Epithelial cell of prostate (primary cell): ENCODE results near the gene TBX4.

Experiments used
- DNase-seq: peaks from one replicate; pipeline ENCODE4 v3.0.0-alpha.2; 2011; ENCODE audit warnings: low read depth, low spot score
- H3K27ac ChIP-seq: fragments of 450-650 bp; 2 replicates; pipeline ENCODE4 v1.5.1; 2017; ENCODE audit warnings: mild to moderate bottlenecking

TBX4 gene

DNA sequence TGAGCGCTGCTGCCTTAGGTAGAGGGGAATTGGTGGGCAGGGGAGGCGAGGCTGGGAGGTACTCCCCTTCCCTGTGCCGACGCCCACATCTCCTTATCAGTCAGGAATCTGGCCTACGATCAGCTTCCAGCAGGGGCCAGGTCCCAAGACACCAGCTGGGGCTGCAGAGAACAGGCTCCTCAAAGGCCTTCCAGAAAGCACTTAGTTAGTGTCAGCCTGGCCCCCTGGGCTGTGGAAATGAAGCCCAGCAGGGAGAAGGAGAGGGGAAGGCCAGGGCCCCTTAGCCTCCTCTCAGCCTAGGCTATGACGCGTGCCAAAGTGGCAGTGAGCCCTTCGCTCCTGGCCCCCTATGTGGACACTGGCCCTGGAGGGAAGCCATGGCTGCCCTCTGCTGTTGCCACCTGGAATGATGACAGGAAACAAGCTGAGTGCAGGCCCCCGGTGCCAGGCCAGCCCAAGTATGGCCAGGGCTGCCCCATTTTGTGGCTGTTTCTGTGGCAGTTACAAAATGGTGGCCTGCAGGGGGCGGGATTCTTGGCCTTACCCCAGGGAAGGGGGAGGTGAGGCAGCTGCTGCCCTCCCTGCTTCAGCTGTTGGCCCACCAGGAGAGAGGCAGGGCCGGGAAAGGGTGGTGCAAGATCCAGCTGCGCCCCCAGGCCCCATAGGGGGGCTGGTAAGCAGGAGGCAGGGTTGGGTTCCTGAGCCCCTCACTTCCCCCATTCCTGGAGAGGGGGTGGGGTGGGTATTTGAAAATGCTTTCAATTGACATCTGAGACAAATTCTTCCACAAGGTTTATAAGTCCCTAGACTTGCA is 11.3 kb downstream of the TBX4 start:
- no peak for DNase-seq
- no peak overlapping the region for H3K27ac ChIP-seq

DNA sequence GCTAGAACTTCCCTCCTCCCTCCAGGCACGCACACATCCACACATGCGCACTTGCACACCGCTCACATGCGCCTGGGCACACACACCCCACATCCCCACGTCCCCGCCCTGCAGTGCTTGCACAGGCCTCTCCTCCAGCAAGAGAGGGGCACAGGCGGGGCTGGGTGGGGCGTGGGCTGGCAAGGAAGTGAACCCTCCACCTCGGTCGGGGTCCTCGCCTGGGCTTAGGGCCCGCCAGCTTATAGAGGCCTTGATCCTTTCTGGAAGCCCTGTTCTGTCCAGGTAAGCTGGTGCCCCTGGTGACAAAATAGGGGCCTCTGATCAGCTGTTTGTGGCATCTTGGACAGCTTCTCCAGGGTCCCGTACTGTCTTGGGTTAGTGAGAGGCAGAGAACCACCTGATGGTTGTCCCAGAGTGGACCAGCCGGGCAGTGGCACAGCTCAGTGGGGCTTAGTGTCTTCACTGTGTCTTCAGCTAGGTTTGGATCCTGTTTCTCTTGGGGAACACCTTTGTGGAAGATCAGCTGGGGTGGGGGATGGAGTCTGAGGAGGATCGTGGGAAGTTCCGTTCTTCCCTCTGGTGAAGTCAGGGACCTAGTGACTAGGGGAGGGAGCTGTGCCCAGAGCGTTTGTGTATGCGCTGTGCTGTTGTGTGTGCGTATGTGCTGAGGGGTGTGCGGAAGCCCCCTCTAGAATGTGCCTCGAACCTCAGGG is 12.1 kb downstream of the TBX4 start:
- no peak overlapping the region for H3K27ac ChIP-seq

DNA sequence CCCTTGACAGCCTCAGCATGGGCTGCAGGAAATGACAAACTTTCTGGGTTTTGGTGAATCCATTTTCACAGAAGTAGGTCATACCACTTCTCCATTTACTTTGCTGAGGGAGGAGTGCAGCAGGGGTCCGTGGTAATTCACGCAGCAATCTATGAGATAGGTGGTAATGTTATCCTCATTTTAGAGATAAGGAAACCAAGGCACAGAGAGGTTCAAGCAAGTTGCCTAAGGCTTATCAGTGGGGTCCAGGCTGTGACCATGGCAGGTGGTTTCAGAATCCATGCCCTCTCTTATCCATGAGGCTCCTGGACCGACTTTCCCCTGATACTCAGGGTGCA is 12.6 kb downstream of the TBX4 start:
- no peak overlapping the region for H3K27ac ChIP-seq
- DNase-seq: no peak

More for the DNA sequence above, 12.1 kb downstream of the TBX4 start:
- DNase-seq: no peak

DNA sequence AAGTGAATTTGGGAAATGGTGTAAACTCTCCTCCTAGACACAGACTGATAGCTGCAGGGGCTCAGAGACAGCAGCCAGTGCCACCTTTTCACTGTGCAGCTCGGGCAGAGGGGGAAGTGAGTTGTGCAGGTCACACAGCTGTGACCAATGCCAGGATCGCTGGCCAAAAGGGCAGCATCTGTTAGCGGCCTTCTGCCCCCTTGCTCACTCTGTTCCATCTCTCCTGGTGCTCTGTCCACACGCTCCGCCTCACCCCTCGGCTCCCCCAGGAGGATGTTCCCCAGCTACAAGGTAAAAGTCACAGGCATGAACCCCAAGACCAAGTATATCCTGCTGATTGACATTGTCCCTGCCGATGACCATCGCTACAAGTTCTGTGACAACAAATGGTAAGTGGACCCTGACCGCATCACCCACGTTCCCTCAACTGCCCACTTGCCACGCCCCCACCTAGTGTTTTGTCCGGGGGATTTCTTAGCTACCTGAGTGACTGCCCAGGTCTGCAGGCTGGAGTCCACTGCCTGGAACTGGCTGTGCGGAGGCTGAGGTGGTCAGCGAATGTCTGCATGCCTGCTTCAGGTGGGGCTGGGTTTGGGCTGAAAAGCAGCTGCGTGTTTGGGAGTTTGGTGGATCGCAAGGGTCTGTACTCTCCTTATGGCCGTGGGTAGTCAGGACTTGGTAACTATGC is 13.5 kb downstream of the TBX4 start:
- H3K27ac ChIP-seq: no peak overlapping the region
- DNase-seq: no peak

DNA sequence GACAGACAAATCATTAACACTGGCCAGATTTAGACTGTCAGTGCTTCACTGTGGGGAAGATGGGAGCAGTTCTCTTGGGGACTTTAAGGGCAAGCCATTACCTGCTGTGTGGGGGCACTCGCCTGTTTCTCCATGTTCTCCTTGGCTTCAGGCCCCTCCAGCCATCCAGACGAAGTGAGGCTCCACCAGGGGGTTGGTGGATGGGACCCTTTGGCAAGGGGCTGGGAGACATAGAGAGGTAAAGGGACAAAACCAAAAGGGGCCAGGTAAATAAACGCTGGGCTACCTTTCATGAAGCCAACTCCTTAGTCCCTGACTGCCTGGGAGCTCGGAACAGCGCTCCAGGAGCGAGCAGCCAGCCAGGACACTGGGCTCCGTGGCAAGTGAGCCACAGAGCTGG is 14.0 kb downstream of the TBX4 start:
- no peak for DNase-seq

DNA sequence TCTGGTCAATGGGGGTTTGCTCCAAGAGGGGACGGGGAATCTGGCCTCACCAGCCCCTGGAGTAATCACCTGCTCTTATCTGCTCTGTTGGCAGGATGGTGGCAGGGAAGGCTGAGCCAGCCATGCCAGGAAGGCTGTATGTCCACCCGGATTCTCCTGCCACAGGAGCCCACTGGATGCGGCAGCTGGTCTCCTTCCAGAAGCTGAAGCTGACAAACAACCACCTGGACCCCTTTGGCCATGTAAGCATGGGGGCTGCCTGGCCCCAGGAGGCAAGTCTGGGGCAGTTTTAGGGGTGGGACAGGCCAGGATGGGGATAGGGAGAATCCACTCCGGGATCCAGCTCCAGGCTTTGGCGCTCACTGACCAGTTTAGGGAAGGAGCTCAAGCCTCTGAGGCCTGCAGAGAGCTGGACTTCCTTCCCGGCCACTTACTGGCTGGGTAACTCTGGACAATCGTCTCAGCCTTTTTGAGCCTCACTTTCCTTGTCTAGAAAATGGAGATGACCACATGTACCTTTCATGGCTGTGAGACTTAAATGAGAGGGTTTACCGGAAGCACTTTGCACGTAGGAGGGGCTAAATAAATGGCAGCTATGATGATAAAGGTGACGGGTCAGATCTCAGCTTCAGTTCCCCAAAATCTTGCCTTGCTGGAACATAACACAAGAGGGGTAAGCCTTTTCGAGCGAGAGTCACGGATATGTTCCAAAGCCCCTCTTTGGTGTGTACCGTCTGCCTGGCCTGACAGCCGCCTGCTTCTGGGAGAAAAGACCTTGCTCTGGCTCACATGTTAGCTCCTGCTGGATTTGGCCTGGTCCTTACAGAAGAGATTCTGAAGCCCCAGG is 15.4 kb downstream of the TBX4 start:
- no peak overlapping the region for H3K27ac ChIP-seq
- no peak for DNase-seq

More for the DNA sequence above, 14.0 kb downstream of the TBX4 start:
- H3K27ac ChIP-seq: no peak overlapping the region

DNA sequence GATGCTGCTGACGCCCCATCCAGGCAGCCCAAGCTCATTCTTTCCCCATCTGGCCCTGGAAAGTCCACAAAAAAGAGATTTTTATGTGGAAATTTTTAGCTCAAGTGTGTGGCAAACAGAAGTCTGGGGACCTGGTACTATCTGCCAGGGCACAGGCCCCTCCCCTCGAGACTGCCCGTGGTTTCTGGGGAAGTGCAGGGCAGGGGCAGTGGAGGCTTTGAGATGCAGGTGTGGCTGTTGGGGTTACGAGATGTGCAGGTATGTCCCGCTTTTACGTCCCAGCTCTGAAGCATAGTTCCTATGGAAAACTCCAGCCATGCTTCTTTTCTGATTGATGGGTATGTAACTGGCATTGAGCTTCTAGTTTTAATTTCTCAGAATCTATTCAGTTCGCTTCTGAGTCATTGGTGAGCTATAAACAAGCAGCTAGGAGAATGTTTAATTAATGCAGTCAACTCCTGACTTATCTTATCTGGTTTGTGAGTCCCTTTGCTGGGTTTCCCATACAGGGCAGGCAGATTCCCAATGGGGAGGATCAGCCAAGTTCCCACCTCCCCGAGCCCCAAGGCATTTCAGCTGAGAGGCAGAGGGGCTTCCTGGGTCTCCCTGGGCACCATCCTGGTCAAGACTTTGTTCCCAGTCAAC is 16.2 kb downstream of the TBX4 start:
- no peak overlapping the region for H3K27ac ChIP-seq
- no peak for DNase-seq

DNA sequence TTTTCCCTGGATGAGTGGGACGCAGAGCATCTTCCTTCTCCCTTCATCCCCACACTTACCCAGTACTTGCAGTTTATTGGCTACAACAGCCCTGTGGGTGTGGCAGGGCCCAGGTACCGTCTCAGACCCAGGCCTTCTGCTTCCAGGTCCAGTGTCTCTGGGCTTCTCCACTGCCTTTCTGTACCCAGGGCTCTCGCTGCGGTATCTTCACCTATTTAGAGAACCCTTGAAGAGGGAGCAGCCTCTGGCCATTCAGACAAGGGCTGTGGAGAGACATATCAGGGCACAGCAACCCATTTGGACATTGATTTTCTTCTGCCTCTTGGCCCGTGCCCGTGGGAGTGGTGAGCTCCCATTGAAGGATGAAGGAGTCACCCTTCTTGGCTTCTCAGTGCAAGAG is 17.3 kb downstream of the TBX4 start:
- no peak overlapping the region for H3K27ac ChIP-seq
- no peak for DNase-seq

DNA sequence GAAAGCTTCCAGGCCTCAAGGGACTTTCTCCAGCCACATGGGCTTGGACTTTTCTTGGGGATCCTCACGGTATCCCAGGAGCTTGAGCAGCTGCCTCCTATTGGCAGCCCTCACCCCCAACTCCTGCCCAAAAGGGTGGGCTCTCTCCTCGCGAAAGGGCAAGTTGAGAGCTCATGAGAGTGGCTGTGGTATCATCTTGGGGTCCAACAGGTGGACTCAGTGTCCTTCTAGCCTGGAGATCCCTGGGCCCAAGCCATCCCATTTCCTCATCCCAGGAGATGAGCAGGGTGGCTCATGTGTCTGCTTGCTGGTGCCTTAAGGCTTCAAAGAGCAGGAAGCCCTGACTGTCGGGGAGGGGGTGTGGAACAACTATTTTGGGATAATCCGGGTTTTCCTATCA is 17.7 kb downstream of the TBX4 start:
- no peak overlapping the region for H3K27ac ChIP-seq
- no peak for DNase-seq

DNA sequence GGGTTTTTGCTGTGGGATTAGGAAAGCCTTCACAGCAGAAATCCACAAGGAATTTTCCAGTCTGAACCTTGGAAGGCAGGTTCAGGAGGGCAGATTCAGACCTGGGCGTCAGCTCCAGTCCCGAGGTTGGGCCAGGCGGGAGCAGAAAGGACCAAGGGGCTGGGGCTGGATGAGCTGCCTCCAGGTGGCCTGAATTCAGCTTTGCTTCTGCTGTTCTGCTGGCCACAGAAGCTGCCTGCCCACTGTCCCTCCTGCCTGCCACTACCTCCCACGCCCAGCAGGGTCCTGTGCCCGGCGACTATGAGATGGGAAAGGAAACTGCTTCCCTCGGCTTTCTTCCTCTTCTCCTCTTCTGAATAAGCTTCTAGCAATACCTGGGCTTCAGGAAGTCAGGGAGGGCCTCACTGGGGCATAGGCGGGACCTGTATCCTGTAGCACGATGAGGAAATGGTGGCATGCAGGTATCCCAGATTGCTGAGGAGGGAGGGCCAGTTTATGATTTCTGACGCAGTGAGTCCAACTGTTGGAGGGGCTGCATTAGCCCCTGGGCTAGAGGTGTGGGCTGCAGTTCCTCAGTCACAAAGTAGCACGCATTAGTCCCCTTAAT is 18.4 kb downstream of the TBX4 start:
- no peak for DNase-seq
- no peak overlapping the region for H3K27ac ChIP-seq

DNA sequence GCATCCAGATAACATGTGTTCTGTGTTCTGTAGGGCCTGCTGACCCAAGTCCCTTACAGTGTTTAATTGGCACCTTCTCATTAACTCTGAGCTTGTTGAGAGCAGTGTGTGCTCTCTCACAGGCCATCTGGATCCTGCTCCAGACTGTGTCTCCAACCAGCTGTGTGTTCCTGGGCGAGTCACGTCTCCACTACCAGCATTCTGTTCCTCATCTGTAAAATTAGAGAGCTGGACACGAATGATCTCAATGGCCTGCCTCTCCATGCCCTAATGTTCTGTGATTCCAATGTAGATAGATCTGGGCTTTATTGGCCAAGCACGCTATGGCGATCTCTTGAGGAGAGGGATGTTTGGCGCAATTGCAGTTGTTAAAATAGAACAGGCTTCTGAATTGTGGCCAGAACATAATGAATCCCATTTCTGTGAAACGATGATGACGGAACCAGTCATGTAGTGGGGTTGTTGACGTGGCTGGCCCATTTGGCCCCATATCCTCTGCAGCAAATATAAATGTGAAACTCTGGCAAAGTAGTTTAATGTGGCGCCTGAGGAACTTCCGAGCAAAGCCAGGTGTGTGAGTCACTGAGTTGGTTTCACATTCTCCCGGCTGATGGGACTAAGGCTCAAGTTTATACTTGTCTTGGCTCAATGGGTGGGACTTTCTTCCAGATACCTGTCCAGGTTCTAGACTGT is 22.2 kb downstream of the TBX4 start:
- H3K27ac ChIP-seq: peak overlapping the region; percentile 97

DNA sequence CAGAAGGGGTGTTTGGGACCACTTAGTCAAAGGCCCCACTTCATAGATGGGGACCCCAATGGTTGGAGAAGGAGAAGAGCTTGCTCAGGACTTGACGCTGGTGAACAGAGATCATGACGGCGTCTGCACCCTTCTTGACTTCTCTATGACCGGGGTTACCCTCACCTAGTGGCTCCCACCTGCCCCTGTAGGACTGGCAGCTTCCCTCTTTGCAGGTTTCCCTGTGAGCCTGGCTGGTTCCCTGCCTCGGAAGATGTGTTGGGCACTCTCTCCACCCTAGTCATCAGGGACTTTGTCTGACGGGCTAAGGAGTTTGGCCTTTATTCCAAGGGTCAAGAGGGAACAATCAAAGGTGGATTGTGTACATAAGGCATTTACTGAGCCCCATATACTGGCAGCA is 22.7 kb downstream of the TBX4 start:
- peak overlapping the region; percentile 97 for H3K27ac ChIP-seq
- no peak for DNase-seq

More for the DNA sequence above, 22.2 kb downstream of the TBX4 start:
- peak; percentile 96 for DNase-seq

DNA sequence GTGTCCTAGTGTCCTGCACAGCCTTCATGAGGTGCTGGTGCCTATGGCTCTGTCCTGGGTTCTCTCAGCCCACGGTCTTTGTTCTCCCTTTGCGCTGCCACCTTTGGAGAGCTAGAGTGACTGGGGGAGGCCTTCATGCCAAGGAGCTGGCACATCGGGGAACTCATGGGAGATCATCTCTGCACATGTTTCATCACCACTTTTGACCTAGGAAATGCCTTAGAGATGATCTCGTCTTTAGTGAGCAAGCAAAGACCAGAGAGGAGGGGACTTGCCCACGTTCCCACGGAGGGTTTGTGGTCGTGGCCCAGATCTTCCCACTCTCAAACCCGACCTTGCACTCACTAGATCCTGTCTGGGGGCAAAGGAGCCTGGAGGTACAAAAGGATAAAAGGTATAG is 23.5 kb downstream of the TBX4 start:
- peak overlapping the region; percentile 97 for H3K27ac ChIP-seq
- DNase-seq: peak; percentile 64

DNA sequence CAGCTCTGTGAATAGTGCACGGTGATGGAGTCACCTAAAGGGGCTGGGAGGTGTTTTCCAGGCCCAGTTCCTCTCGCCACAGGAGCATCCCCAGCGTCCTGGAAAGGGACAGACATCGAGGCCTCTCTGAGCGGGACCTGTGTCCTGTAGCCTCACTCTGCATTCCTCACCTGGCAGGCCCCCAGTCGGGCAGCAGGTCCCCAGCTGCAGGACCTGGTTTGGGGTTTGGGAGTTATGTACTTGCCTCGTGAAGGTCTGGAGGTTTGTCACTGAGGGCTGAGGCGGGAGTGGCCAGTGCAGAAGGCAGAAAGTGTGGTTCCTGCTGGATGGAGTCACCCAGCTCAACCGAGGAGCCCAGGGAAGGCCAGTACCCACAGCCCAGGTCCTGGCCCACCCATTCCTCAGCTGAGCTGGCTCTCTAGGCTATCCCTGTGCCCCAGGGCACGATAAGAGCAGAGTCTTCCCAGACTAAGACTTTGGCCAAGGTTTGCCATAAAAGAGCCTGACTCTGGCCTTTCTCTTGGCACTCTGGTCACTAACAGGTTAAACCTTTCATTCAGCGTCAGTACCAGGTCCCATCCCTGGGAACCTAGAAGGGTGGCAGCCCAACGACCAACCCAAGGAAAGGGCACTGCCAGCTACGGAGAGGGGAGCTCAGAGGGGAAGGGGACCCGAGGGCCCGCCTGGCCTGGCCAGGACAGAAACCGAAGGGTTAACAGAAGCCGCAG is 24.4 kb downstream of the TBX4 start:
- DNase-seq: no peak
- no peak overlapping the region for H3K27ac ChIP-seq

DNA sequence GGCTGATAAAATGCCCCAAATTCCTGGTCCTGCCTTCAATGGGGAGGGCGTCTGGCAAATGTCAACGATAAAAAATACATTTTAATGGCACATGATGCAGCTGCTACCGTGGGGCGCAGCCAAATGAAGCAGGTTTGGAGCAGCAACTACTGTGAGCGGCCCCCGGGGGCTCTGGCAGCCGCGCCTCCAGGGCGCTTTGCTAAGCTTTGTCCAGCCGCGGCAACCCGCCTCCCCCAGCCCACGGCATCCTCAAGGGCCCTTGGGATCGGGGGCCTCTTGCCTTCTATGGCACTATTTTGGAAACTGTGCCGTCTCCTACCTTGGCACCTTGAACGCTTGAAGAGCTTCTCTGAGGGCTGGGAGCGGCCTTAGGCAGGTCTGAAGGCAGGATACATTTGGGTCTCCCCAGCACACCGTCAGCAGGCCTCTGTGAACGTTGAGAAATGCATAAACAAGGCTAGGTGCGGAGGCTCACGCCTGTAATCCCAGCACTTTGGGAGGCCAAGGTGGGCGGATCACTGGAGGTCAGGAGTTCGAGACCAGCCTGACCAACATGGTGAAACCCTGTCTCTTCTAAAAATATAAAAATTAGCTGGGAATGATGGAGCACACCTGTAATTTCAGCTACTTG is 25.1 kb downstream of the TBX4 start:
- no peak overlapping the region for H3K27ac ChIP-seq
- no peak for DNase-seq

DNA sequence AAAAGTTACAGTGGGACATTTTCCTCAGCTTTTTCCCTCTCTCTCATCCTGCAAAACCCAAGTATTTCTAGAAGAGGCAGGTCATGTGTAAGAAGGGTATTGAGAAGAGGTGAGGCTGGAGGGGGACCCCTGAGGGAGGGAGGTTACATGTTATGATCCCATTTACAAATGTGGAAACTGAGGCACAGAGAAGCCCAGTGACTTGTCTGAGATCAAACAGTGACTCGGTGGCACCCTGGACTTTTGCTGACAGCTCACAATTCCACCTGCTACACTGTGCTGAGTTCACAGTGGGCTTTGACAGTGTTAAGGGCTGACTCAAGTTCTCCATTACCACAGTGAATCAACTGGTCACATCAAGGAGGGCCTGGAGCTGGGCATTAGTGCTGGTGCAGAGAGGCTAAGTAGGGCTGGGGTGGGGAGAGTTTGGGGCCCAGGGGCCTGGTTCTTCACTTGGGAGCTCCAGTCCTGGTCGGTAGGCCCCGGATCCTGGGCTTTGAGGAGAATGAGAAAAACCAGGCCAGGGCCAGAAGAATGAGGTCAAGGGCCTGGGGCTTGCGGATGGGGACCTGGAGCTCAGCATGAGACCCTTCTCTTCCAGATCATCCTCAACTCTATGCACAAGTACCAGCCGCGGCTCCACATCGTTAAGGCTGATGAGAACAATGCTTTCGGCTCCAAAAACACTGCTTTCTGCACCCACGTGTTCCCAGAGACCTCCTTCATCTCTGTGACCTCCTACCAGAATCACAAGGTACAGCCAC is 26.0 kb downstream of the TBX4 start:
- no peak for DNase-seq
- H3K27ac ChIP-seq: no peak overlapping the region
